HUES6 (cell line): ENCODE results near the gene VPS33B.
A peak's percentile ranks its signal among the peaks of the same experiment; 100 is the strongest.
"Not testable (repeated sequence)": the region's sequence is repeated elsewhere in the genome, so short reads cannot be mapped to it uniquely, and the experiment has no call there.

Experiments used
- H3K27ac ChIP-seq: 2 replicates; pipeline ENCODE4 v1.7.0; 2013; ENCODE audit warnings: low read depth, mild to moderate bottlenecking, low read length, inconsistent platforms
- H3K27me3 ChIP-seq: 2 replicates; pipeline ENCODE4 v1.6.1; 2013; ENCODE audit warnings: low read length; ENCODE audit not compliant: control insufficient read depth, insufficient read depth
- H3K36me3 ChIP-seq: 2 replicates; pipeline ENCODE4 v1.6.1; 2013; ENCODE audit warnings: low read length; ENCODE audit not compliant: control insufficient read depth, insufficient read depth
- H3K4me1 ChIP-seq: 2 replicates; pipeline ENCODE4 v1.6.1; 2013; ENCODE audit warnings: low read length; ENCODE audit not compliant: control insufficient read depth, insufficient read depth
- H3K4me3 ChIP-seq: 2 replicates; pipeline ENCODE4 v1.5.1; 2013; ENCODE audit warnings: low read depth, low read length
- H3K9ac ChIP-seq: one replicate; pipeline ENCODE4 v1.6.1; 2013; ENCODE audit warnings: mild to moderate bottlenecking, low read length
- H3K9me3 ChIP-seq: 2 replicates; pipeline ENCODE4 v1.6.1; 2013; ENCODE audit warnings: low read depth, low read length; ENCODE audit not compliant: control insufficient read depth, insufficient read depth

The VPS33B gene

DNA sequence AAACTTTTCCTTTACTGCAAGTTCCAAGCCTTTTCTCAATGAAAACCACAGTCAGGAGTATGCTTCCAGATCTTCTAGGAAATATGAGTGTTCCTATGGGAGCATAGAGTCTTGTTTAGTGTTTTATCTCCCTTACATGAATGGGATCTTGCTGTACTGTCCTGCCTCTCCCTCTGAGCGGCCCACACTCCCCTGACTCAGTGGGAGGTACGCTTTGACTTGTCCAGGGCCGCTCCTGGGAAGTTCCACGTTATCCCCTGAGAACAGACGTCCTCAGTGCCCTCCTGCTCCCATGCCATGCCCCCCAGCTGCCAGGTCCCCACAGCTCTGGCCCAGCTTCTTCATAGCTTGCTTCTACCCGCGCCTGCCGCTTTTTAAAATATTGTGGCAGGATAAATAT, 28.9 kb upstream of the VPS33B start:
- H3K4me3 ChIP-seq: no peak overlapping the region
- H3K36me3 ChIP-seq: no peaks in the 10 kb centered on the region
- H3K9ac ChIP-seq: no peak overlapping the region
- no peak overlapping the region for H3K27ac ChIP-seq
- H3K9me3 ChIP-seq: no peaks in the 10 kb centered on the region
- H3K27me3 ChIP-seq: peaks cover 9% of the 10 kb centered on the region
- H3K4me1 ChIP-seq: no peaks in the 10 kb centered on the region

DNA sequence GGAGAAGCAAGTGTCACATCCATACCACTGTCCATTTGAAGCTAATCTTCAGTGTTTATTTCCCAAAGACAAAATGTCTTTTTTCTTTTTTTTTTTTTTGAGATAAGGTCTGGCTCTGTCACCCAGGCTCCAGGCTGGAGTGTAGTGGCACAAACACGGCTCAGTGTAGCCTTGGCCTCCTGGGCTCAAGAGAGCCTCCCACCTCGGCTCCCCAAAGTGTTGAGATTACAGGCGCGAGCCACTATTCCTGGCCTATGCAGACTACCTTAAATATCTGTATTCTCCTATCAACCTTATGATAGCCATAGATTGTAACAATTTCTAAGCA, 27.7 kb upstream of the VPS33B start:
- no peak overlapping the region for H3K9ac ChIP-seq
- peaks cover 6% of the 10 kb centered on the region for H3K27me3 ChIP-seq
- no peak overlapping the region for H3K4me3 ChIP-seq
- H3K4me1 ChIP-seq: no peaks in the 10 kb centered on the region
- H3K9me3 ChIP-seq: no peaks in the 10 kb centered on the region
- H3K36me3 ChIP-seq: no peaks in the 10 kb centered on the region
- H3K27ac ChIP-seq: no peak overlapping the region

DNA sequence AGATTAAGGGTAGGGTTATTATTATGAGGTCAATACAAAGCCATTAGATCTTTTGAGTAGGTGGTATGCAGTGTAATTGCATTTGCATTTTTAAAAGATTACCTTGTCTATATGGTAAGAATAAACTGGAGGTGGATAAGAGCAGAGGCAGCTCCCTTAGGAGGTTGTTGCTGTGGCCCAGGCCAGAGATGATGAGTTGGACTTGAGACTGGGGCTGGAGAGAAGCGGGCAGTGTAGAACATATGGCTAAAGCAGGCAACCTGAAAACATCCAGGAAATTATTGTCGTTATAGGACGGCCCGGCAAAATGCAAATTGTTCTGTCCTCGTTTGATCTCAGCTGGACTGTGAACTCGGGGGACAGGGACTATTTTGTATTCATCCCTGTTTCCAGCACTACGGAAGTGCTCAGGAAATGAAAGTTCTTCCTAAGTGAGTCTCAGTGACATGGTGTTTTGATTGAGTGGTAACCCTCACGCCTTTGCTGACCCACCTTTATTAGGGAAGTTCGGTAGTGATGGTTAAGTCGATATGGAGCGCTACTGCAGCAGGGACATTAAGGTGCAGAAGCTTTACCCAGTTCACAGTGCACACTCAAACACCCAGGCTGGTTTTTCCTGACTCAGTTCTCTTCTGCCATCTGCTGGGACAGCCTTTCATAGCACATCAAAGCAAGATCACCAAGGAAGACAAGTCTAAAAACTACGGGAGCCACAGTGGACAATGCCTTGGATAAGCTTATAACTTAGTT, 27.2 kb upstream of the VPS33B start:
- Histone ChIP-seq H3K4me1 (no peaks in the 10 kb centered on the region), H3K27ac (no peak overlapping the region), H3K9ac (no peak overlapping the region), H3K27me3 (peaks cover 6% of the 10 kb centered on the region), H3K9me3 (no peaks in the 10 kb centered on the region), H3K36me3 (no peaks in the 10 kb centered on the region), H3K4me3 (no peak overlapping the region)

DNA sequence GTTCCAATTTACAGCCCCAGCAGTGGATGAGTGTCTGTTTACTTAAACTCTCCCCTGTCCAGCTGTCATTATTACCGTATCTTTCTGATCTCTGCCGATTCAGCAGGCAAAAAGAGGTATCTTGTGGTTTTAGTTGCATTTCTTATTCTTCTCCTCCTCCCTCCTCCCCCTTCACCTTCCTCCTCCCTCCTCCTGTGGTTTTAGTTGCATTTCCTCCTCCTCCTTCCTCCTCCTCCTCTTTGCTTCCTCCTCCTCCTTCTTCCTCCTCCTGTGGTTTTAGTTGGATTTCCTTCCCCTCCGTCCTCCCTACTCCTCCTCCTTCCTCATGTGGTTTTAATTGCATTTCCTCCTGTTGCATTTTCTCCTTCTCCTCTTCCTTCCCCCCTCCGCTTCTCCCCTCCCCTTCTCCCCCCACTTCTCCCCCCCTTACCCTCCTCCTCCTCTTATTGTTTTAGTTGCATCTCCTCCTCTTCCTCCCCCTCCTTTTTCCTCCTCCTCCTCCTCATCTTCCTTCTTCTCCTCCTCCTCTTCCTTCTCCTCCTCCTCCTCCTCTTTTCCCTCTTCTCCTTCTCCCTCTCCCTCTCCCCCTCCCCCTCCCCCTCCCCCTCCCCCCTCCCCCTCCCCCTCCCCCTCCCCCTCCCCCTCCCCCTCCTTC, 25.3 kb upstream of the VPS33B start:
- Histone ChIP-seq H3K9ac (no peak overlapping the region), H3K4me3 (no peak overlapping the region), H3K27me3 (peaks cover 6% of the 10 kb centered on the region), H3K36me3 (no peaks in the 10 kb centered on the region), H3K27ac (no peak overlapping the region), H3K9me3 (no peaks in the 10 kb centered on the region), H3K4me1 (no peaks in the 10 kb centered on the region)

DNA sequence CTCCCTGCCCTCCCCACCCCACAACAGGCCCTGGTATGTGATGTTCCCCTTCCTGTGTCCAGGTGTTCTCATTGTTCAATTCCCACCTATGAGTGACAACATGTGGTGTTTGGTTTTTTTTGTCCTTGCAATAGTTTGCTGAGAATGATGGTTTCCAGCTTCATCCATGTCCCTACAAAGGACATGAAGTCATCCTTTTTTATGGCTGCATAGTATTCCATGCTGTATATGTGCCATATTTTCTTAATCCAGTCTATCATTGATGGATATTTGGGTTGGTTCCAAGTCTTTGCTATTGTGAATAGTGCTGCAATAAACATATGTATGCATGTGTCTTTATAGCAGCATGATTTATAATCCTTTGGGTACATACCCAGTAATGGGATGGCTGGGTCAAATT, 23.7 kb upstream of the VPS33B start:
- H3K27me3 ChIP-seq, H3K4me3 ChIP-seq, H3K27ac ChIP-seq, H3K4me1 ChIP-seq, H3K9me3 ChIP-seq, H3K9ac ChIP-seq, H3K36me3 ChIP-seq: not testable (repeated sequence)

DNA sequence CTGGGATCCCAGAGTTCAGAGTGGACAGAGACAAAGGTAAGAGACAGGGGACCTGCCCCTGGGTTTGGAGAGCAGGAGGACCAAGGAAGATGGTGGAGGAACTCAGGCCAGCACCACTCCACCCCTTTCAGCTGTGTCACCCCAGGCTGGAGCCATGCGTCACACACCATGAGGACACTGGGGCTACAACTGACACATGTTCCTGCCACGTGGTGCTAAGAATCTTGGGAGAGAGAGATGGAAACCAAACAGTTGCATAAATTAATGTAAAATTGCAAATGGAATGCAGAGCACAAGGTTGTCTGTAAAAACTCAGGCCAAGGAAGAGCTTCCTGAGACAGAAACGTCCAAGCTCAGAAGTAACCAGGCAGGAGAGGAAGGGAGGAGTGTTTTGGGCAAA, 22.7 kb upstream of the VPS33B start:
- no peak overlapping the region for H3K27ac ChIP-seq
- no peak overlapping the region for H3K9ac ChIP-seq
- no peak overlapping the region for H3K4me3 ChIP-seq
- no peaks in the 10 kb centered on the region for H3K9me3 ChIP-seq
- no peaks in the 10 kb centered on the region for H3K36me3 ChIP-seq
- H3K4me1 ChIP-seq: no peaks in the 10 kb centered on the region
- peaks cover 6% of the 10 kb centered on the region for H3K27me3 ChIP-seq

DNA sequence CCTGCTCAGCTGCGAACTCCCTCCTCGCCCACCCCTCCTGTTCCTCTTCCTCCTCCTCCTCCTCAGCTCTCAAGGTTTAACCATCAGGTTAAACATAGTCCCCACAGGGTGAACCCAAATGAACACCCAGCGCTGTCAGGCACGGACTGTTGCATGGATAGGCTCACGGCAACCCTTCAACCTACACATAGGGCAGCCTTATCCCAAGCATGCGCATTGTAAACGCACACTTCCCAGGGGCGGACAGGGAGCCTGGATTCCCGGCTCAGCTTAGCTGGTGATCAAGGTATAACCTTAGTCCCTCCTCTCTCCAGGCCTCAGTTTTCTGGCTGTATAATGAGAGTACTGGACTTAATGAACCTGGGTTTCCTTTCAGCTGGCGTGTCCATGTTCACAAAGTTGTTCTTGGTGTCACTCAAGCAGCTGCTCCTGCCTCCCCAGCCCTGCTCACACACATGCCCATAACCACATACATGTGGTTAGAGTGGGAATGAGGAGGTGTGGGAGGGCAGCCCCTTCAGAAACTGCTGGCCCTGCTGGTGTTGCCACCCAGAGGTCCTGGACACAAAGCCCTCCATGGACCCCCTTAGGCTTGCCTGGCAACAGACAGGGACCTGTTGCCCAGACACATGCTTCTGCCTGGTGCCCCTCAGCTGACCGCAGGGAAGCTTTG, 20.9 kb upstream of the VPS33B start:
- Histone ChIP-seq H3K4me3 (no peak overlapping the region), H3K9ac (no peak overlapping the region), H3K9me3 (no peaks in the 10 kb centered on the region), H3K27ac (no peak overlapping the region), H3K36me3 (no peaks in the 10 kb centered on the region), H3K27me3 (peaks cover 6% of the 10 kb centered on the region), H3K4me1 (no peaks in the 10 kb centered on the region)

DNA sequence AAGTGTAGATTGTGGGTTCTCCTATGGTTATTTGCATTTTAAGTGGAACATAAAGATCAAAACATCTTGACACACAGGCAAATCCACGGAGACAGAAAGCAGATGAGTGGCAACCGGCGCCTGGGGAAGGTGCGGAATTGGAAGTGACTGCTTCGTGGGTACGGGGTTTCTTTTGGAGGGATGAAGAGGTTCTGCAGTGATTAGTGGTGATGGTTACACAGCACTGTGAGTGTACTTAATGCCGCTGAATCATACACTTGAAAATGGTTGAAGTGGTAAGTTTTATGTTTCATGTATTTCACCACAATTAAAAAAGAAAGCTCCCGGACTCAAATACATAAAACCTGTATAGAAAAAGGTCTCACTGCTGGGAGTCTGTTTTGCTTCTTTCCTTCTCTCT, 18.5 kb upstream of the VPS33B start:
- H3K27me3 ChIP-seq: no peaks in the 10 kb centered on the region; the same call in 1 of the 2 replicates

DNA sequence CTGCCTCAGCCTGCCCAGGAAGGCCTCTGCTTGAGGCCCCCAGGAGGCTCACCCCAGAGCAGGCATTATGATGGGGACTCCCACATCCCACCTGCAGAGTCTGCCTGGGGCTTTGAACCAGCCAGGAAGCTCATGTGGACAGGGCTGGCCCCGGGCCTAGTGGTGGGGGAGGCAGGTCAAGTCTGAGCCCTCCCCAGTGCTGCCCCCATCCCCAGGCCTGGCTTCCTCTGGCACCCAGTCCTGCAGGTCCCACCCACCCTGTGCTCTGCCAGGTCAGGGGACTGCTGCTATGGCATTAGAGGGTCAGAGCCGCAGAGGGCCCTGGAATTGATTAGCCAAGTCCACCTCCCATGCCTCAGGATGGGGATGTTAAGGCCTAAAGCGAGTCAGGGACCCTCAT, 17.6 kb upstream of the VPS33B start:
- Histone ChIP-seq H3K36me3 (no peaks in the 10 kb centered on the region), H3K4me1 (no peaks in the 10 kb centered on the region), H3K27me3 (peaks cover 2% of the 10 kb centered on the region; the same call in 1 of the 2 replicates), H3K27ac (no peak overlapping the region), H3K4me3 (no peak overlapping the region), H3K9me3 (no peaks in the 10 kb centered on the region), H3K9ac (no peak overlapping the region)

More for the DNA sequence above, 18.5 kb upstream of the VPS33B start:
- Histone ChIP-seq H3K4me3 (no peak overlapping the region), H3K36me3 (no peaks in the 10 kb centered on the region), H3K27ac (no peak overlapping the region), H3K9me3 (no peaks in the 10 kb centered on the region), H3K9ac (no peak overlapping the region), H3K4me1 (no peaks in the 10 kb centered on the region)

DNA sequence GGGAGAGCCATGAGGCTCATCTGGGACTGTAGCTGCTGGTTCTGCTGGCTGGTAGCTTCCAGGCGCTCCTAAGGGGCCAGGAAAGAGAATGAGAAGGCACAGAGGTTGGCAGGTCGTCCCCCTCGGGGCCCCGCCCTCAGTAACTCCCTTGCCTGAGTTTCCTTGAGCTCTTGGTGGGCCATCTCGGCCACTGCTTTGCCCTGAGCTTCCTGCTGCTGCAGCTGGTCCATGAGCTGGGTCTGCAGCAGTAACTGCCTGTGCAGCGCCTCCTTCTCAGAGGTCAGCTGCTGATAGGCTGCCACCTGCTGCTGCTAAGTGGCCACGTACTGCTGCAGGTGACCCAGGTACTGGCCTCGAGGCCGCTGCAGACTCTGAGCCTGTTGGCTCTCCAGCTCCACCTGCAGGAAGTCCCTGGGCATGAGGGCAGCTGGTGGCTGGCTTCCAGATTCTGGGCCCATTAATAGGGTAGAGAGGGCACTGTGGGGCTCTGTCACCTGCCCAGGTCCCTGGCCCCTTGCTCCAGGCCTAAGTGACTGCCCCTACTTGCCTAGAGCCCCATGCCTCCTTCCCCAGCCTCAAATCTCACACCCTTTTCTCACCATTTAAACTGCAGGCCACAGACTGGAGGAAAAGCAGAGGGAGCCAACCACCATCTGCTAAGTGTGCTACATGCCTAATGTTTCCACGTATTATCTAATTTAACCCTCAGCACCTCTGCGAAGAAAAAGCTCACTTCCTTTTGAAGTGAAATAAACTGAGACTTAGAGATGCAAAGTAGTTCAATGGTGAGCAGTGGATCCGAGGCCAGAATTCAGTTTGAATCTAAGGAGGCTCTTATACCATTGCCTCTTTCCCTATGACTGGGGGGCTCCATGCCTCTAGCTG, 10.8 kb upstream of the VPS33B start:
- H3K9me3 ChIP-seq: no peaks in the 10 kb centered on the region
- no peaks in the 10 kb centered on the region for H3K36me3 ChIP-seq
- H3K9ac ChIP-seq: no peak overlapping the region
- no peaks in the 10 kb centered on the region for H3K4me1 ChIP-seq
- peak overlapping the region; percentile 8; the same call in 1 of the 2 replicates for H3K4me3 ChIP-seq
- H3K27me3 ChIP-seq: peaks cover 16% of the 10 kb centered on the region; the same call in 1 of the 2 replicates
- no peak overlapping the region for H3K27ac ChIP-seq
